Prostate gland (tissue), 2 donors: ENCODE measurements around the gene LDB2. TPM values are rescaled to one million over a fixed set of nuclear protein-coding genes. Genes with fewer than 3 reads are reported as not detected.

Experiments used
- DNase-seq: peaks from one replicate; pipeline ENCODE4 v3.0.0-alpha.2; 2019; ENCODE audit warnings: low spot score
- H3K27ac ChIP-seq, 2 donors: fragments of 200-600 bp; sonication (generic); 2 replicates each; pipeline ENCODE4 v1.5.1; 2017 to 2019
- H3K27me3 ChIP-seq: fragments of 200-600 bp; sonication (generic); replicated peaks from 2 replicates; pipeline ENCODE4 v1.5.1; 2019; ENCODE audit not compliant: insufficient read depth
- H3K36me3 ChIP-seq, 2 donors: fragments of 200-600 bp; sonication (generic); 1 replicate in 1 of 2; 2 replicates in 1 of 2; pipeline versions ENCODE4 v1.5.1 to v1.8.1; 2017 to 2019
- H3K4me1 ChIP-seq: fragments of 200-600 bp; sonication (generic); replicated peaks from 2 replicates; pipeline ENCODE4 v1.5.1; 2019
- H3K4me3 ChIP-seq, 2 donors: fragments of 200-600 bp; sonication (generic); 2 replicates each; pipeline ENCODE4 v1.5.1; 2017 to 2019
- H3K9me3 ChIP-seq: fragments of 200-600 bp; sonication (generic); 2 replicates; pipeline ENCODE4 v1.5.1; 2017
- POLR2A ChIP-seq: fragments of 450-650 bp; IDR thresholded peaks from one replicate; pipeline ENCODE4 v1.6.1; 2016; ENCODE audit warnings: antibody characterized with exemption, mild to moderate bottlenecking
- POLR2AphosphoS5 ChIP-seq: sonication (generic); formaldehyde crosslinking; IDR thresholded peaks from one replicate; pipeline ENCODE4 v1.6.1; 2017; ENCODE audit warnings: antibody characterized with exemption
- WGBS: methylation state at CpG from one replicate; pipeline ENCODE4 v1.1.5; 2018; 5-methylcytosine and 5-hydroxymethylcytosine counted together
- intact Hi-C: fragments of 100-400 bp; cut with DNase I; formaldehyde crosslinking; loops from one replicate; pipeline ENCODE4 v1.14.2; 2022
- total RNA-seq, 2 donors: library from RNA; depleted of rRNA; stranded (reverse); fragments of >200 nt; gene quantifications; one replicate each; pipeline ENCODE4 v1.1.0, GENCODE V29; 2016
- TF ChIP-seq, protein P1 (sequence below), 4 experiments: fragments of 200-600 bp in 2 of 4; fragments of 450-650 bp in 2 of 4; sonication (generic) in 2 of 4; IDR thresholded peaks; 1 replicate in 3 of 4; 2 replicates in 1 of 4; pipeline ENCODE4 v1.5.1; 2016 to 2019; ENCODE audit warnings: antibody characterized with exemption in 4 of 4, mild to moderate bottlenecking in 2 of 4, moderate library complexity in 2 of 4

LDB2 gene
- total RNA-seq, 2 donors from 2014 or later, result 6.0 to 37.7 TPM

- Histone ChIP-seq H3K9me3 (no peaks in the 10 kb centered on the region), H3K36me3 (no peaks in the 10 kb centered on the region), H3K4me1 (no peaks in the 10 kb centered on the region), H3K27ac (no peak overlapping the region), H3K27me3 (peaks cover 2% of the 10 kb centered on the region), H3K4me3 (no peak overlapping the region)
- TF ChIP-seq POLR2AphosphoS5, result no peak
- no peak for TF ChIP-seq POLR2A
- TF ChIP-seq, protein P1, sequence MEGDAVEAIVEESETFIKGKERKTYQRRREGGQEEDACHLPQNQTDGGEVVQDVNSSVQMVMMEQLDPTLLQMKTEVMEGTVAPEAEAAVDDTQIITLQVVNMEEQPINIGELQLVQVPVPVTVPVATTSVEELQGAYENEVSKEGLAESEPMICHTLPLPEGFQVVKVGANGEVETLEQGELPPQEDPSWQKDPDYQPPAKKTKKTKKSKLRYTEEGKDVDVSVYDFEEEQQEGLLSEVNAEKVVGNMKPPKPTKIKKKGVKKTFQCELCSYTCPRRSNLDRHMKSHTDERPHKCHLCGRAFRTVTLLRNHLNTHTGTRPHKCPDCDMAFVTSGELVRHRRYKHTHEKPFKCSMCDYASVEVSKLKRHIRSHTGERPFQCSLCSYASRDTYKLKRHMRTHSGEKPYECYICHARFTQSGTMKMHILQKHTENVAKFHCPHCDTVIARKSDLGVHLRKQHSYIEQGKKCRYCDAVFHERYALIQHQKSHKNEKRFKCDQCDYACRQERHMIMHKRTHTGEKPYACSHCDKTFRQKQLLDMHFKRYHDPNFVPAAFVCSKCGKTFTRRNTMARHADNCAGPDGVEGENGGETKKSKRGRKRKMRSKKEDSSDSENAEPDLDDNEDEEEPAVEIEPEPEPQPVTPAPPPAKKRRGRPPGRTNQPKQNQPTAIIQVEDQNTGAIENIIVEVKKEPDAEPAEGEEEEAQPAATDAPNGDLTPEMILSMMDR (IDR thresholded peaks at IDR 0.05), result no peak
- no peak for DNase-seq
- 62% methylated on average over 5 of the region's 5 CpGs for WGBS
- intact Hi-C loops, result no loop called here
These were observed 271.5 kb downstream of the LDB2 start for GRCh38 chr4:16626945-16627344.

DNA sequence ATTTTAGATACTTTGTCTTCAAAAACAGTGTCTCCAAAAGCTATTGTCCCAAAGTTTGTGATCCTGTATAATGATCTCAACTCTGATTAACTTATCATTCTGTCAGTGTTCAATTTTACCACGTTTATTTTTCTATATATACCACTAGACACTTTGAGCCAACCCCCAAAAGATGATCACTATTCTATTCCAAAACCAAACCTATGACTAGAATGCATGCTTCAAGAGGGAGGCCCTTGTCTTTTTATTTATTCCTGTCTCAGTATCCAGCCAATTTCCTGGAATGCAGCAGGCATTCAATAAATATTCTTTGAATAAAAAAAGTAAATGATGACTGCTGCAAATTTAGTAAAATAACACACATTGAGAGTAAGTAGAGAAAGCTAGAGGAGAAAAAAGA is 275.6 kb downstream of the LDB2 start:
- WGBS, result 21% methylated on average over 1 of the region's 1 CpG
- H3K27me3 ChIP-seq, result peaks cover 2% of the 10 kb centered on the region
- intact Hi-C loops, result no loop called here
- H3K36me3 ChIP-seq, result no peaks in the 10 kb centered on the region
- no peak overlapping the region for H3K4me3 ChIP-seq
- H3K4me1 ChIP-seq, result no peaks in the 10 kb centered on the region
- no peak overlapping the region for H3K27ac ChIP-seq
- no peak for DNase-seq
- TF ChIP-seq POLR2A, result no peak
- TF ChIP-seq POLR2AphosphoS5, result no peak
- TF ChIP-seq, protein P1 (IDR thresholded peaks at IDR 0.05), result no peak
- no peaks in the 10 kb centered on the region for H3K9me3 ChIP-seq

- no peak for DNase-seq
- H3K4me1 ChIP-seq, result no peaks in the 10 kb centered on the region
- no peaks in the 10 kb centered on the region for H3K9me3 ChIP-seq
- H3K27me3 ChIP-seq, result no peaks in the 10 kb centered on the region
- no peaks in the 10 kb centered on the region for H3K36me3 ChIP-seq
- WGBS, result 49% methylated on average over 5 of the region's 5 CpGs
- no peak overlapping the region for H3K27ac ChIP-seq
- H3K4me3 ChIP-seq, result no peak overlapping the region
- TF ChIP-seq POLR2AphosphoS5, result no peak
- TF ChIP-seq, protein P1 (IDR thresholded peaks at IDR 0.05), result no peak
- TF ChIP-seq POLR2A, result no peak
- intact Hi-C loops, result no loop called here
These were observed 281.0 kb downstream of the LDB2 start for GRCh38 chr4:16617435-16617834.

DNA sequence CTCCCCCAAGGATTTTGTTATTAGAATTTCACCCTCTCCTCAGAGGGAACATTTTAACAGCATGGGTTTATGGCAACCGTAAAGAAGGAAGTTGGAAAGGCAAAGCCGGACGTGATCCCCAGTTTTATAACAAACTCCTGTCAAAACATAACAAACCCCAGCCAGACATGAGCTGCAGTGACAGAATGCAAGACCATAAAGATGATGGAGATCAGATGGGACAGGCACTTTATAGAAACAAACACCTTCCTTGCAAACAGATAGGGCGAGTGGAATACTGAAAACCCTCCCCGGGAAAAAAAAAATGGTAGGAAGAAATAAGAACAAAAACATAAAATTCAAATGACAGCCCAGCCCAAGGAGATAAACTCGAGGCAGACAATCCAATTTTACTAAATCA is 281.4 kb downstream of the LDB2 start:
- no peak overlapping the region for H3K4me3 ChIP-seq
- intact Hi-C loops, result no loop called here
- no peaks in the 10 kb centered on the region for H3K9me3 ChIP-seq
- no peak overlapping the region for H3K27ac ChIP-seq
- H3K36me3 ChIP-seq, result no peaks in the 10 kb centered on the region
- no peaks in the 10 kb centered on the region for H3K27me3 ChIP-seq
- WGBS, result 16% methylated on average over 6 of the region's 6 CpGs
- TF ChIP-seq, protein P1 (IDR thresholded peaks at IDR 0.05), result no peak
- DNase-seq, result no peak
- no peaks in the 10 kb centered on the region for H3K4me1 ChIP-seq

DNA sequence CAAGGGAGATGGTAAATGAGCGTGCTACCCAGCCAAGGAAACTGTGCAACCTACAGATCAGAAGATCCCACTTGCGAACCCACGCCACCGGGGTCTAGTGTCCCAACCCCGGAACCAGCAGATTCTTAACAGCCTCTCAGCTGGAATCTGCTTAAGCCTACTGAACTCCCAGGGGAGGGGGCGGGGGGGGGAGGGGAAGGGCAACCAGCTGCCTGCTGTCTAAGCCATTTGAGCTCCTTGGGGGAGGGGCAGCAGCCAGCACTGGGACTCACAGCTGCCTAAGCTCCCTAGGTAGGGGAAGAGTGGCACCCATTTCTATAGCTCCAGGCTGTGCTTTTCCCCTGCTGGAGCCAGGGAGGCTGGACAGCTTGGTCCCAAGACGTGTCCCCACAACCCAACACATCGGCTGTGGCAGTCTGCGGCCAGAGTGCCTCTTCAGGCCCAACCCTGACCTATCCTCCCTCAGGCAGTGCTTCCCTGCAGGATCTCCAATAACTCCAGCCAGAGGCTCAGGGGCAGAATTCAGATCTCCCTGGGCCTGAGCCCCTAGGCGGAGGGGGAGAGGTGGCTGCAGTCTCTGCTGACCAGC is 289.2 kb downstream of the LDB2 start:
- TF ChIP-seq POLR2AphosphoS5 (no peak), POLR2A (no peak)
- TF ChIP-seq, protein P1 (IDR thresholded peaks at IDR 0.05), result no peak
- H3K36me3 ChIP-seq, result no peaks in the 10 kb centered on the region
- no peak for DNase-seq
- intact Hi-C loops, result no loop called here
- H3K27ac ChIP-seq, result no peak overlapping the region
- H3K27me3 ChIP-seq, result no peaks in the 10 kb centered on the region
- no peaks in the 10 kb centered on the region for H3K9me3 ChIP-seq
- H3K4me1 ChIP-seq, result no peaks in the 10 kb centered on the region
- H3K4me3 ChIP-seq, result no peak overlapping the region
- 84% methylated on average over 10 of the region's 10 CpGs for WGBS
